Measurements from ENCODE around the gene SCLY.
"Not testable (repeated sequence)": the region's sequence is repeated elsewhere in the genome, so short reads cannot be mapped to it uniquely, and the experiment has no call there.

Gene SCLY

GRCh38 chr2:238042090-238042489 lies 18.7 kb upstream of the SCLY start:
- DNase-seq = no peak

DNA sequence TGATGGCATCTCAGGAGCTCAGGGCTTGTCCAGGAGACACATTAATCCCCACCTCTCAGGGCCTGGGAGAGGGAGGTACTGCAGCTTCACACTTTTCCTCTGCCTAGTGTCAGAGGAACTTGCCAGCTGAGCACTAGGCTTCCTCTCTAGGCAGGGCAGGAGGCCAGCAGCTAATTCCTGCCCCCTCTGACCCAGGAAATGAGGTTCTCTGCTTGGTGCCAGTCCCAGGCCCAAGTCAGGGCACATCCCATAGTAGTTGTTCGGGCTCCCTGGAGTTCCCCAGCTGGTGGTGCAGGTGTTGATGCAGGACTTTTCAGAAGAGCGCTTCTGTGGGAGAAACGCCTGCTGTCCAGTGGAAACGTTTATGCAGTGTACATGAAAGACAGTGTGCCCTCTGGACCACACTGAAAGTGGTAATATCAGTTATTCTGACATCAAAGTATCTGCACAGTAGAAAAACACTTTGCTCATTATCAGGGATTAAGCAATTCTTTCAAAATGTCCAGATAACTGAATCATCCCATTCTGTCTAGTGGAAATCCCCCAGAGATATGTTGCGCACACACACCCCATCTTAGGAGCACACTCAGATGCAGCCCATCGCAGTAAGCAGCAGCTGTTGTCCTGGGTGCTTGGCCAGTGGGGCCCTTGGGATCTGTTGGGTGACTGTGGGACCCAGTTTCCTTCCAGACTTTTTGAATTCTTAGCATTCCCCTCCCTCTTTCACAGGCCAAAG lies 17.8 kb upstream of the SCLY start:
- DNase-seq = no peak

GRCh38 chr2:238043851-238044250 lies 16.9 kb upstream of the SCLY start:
- no peak for DNase-seq

- no peak for DNase-seq
These were observed 15.2 kb upstream of the SCLY start for GRCh38 chr2:238045575-238045974.

DNA sequence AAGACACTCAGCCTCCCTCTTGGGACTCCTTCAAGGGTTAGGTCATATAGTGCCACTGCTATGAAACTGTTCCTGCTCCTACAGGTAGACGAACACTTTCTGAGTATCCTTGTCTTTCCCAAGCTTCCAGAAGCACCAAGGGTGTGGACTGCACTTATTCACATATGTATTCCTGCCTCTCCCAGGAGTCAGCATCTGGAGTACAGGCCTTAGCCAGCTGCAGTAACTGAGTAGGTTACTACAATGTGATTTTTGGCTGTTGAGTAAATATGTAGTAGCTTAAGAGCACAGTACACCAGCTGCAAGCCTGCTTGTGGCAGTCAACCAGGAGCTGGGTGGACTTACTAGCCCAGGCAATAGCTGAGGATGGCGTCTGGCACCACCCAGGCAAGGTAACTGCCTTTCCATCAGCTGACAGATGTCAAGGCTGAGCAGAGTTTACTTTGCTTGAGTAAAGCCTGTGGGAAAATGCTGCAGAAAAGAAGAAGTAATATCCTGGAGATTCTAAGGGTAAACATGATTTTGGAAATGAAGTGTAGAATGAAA lies 14.0 kb upstream of the SCLY start:
- no peak for DNase-seq

DNA sequence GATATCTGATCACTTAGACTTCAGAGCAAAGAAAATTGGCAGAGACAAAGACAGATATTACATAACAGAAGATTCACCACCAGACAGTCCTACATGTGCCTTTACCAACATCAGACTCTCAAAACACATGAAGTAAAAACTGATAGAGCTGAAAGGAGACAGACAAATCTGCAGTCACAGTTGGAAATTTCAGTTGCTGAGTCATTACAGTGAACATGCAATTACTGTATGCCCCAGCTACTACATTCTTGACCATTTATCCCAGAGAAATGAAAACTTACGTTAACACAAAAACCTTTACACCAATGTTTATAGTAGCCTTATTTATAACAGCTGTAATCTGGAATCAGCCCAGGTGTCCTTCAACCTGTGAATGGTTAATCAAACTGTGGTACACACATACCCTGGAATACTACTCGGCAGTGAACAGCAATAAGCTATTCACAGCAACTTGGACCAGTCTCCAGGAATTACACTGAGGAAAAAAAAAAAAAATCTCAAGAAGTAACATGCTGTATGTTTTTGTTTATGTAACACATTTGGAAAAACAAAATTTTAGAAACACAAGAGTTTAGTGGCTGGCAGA lies 7.5 kb upstream of the SCLY start:
- DNase-seq = no peak

GRCh38 chr2:238055841-238056240 lies 5.0 kb upstream of the SCLY start:
- no peak for DNase-seq

GRCh38 chr2:238057696-238058575 lies 2.9 kb upstream of the SCLY start:
- DNase-seq = not testable (repeated sequence)

GRCh38 chr2:238059505-238059904 lies 1.3 kb upstream of the SCLY start:
- DNase-seq = no peak

- DNase-seq = no peak
These were observed 682 bp upstream of the SCLY start for GRCh38 chr2:238060096-238060541.

DNA sequence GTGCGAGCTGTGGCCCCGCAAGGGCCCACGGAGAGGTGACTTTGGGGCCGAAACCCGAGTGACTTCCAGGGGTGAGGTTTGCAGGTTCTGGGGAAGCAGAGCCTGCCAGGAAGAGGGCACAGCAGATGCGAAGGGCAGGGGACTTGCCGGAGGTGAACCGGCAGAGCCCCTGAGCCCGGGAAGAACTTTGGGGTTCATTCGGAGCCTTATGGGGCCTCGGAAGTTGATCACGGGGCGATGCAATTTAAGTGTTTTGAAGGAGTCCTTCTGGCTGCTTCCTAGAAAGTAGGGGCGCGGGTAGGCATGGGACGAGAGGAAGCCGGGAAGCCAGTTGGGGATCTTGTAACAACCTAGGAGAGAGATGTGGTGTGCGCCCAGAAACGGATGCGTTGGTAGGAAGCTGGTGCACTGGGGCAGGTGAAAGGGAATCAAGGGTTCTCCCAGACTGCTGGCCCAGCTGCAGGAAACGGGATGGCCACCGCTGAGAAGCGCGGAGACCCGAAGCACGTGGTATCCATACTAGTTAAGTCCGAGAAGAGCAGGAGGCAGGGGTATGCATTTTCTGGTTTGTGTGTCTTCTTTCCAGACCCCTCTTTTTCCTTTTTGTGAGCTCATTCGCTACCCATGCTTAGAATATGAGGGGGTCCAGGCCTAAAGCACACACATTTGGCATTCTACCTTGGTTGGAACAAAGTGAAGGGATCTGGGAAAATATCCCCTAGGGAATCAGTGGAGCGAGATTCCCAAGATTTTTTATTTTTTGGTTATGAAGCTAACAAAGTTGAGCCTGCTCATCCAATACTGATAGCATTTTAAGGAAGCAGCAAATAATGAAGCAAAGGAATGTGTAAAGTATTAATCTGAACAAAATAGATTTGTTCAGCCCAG lies 758 bp downstream of the SCLY start:
- peak in 1 of 2 donors; percentile 41 for DNase-seq

- no peak for DNase-seq
These were observed 2.8 kb downstream of the SCLY start for GRCh38 chr2:238063414-238064189.

DNA sequence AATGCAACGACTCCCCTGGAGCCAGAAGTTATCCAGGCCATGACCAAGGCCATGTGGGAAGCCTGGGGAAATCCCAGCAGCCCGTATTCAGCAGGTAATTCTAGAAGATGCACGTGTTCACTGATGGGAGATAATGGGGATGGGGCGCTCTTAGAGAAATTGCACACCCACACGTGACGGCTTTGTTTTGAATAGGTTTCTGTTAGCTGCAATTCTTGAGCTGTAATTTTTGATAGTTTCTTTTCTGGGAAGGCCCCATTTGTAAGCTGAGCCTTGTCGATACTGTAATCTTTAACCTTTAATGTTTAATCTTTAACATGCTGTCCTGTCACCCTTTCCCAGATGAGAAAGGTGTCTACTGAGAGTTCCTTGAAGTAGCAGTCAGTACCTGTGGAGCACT lies 3.6 kb downstream of the SCLY start:
- no peak for DNase-seq

GRCh38 chr2:238065071-238065846 lies 4.5 kb downstream of the SCLY start:
- DNase-seq = no peak

GRCh38 chr2:238066218-238066617 lies 5.4 kb downstream of the SCLY start:
- no peak for DNase-seq

DNA sequence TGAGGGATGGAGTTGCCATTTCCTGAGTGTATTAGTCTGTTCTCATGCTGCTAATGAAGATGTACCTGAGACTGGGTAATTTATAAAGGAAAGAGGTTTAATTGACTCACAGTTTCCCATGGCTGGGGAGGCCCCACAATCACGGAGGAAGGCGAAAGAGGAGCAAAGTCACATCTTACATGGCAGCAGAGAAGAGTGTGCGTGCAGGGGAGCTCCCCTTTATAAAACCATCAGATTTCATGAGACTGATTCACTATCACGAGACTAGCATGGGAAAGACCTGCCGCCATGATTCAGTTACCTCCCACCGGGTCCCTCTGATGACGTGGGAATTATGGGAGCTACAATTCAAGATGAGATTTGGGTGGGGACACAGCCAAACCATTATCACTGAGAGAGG lies 5.9 kb downstream of the SCLY start:
- not testable (repeated sequence) for DNase-seq

- DNase-seq = no peak
These were observed 7.1 kb downstream of the SCLY start for GRCh38 chr2:238067939-238068338.

GRCh38 chr2:238069021-238069709 lies 8.4 kb downstream of the SCLY start:
- no peak for DNase-seq

- no peak for DNase-seq
These were observed 9.1 kb downstream of the SCLY start for GRCh38 chr2:238069877-238070276.

DNA sequence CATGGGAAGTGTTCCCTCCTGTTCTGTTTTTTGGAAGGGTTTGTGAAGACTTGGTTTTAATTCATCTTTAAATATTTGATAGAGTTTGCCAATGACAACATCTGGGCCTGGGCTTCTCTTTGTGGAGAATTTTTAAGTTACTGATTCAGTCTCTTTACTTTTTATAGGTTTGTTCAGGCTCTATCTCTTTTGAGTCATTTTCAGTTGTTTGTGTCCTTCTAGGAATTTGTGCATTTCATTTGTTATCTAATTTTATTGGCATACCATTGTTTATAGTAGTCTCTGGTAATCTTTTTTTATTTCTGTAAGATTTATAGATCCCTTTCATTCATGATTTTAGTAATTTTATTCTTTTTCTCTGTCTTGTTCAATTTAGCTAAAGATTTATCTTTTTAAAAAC lies 14.6 kb downstream of the SCLY start:
- no peak for DNase-seq

Measured in hippocampal formation (tissue), 2 donors.